ENCODE measurements around the gene CA5A.
A peak's percentile ranks its signal among the peaks of the same experiment; 100 is the strongest.
"Not testable (repeated sequence)": the region's sequence is repeated elsewhere in the genome, so short reads cannot be mapped to it uniquely, and the experiment has no call there.

The CA5A gene

DNA sequence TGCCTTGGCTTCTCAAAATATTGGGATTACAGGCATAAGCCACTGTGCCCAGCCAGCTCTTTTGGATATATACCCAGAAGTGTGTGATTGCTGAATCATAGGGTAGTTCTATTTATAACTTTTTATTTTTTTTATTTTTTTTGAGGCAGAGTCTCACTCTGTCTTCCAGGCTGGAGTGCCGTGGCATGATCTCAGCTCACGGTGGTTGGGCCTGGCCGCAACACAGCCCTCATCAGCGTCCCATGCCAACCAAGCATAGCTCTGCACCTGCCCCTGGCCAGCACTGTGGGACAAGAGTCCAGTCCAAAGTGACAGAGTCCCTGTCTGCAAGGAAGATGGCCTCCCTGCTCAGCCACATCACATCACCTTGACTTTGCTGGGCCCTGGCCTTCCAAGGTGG is 42.3 kb downstream of the CA5A start:
- DNase-seq (ENCODE audit: low spot score): not testable (repeated sequence)

GRCh38 chr16:87891764-87892163 is 44.6 kb downstream of the CA5A start:
- DNase-seq (ENCODE audit: low spot score): no peak

GRCh38 chr16:87889762-87890161 is 46.6 kb downstream of the CA5A start:
- peak; percentile 40 for DNase-seq (ENCODE audit: low spot score)

- not testable (repeated sequence) for DNase-seq (ENCODE audit: low spot score)
Observed at GRCh38 chr16:87888346-87888745, 48.0 kb downstream of the CA5A start.

DNA sequence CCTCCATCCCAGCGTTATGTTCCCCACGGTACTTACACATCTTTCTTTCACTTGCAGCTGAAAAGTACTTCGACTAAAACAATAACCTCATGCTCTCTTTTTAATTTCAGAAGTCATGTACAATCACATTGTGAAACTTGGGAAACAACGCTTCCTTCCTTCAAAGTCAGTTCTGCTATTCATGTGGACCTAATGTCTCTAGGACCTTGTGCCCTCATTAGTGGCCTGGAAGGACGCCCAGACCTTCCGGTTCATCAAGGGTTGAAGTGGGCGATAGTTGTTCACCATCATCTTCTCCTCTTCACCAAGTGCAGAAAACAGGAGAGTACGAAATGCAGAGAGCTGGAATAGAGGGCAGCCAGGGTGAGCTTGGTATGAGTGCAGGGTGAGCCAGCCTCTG is 48.4 kb downstream of the CA5A start:
- DNase-seq (ENCODE audit: low spot score): not testable (repeated sequence)

DNA sequence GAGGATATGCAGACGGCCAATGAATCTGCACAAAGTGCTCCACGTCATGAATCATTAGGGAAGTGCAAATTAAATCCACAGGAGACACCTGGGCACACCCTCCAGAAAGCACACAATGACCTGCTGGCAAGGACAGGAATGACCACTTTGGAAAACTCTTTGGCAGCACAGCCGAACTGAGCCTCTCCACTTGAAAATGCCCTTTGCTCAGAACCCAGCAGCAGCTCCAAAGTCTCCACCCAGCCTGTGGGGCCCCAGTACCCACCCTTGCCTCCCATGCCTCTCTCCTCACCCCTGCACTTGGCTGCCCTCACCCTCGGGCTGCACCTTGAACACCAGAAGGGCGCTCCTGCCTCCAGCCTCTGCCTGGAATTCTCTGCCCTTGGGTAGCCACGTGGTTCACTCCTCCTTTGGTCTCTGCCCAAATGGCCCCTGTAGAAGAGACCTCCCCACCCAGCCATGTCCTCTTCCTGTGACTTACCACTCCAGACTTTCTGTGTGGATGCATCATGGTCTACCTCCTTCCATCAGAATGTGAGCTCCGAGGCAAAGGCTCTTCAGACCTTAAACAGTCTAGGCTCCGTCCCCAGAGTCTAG is 50.9 kb downstream of the CA5A start:
- DNase-seq (ENCODE audit: low spot score): not testable (repeated sequence)

- DNase-seq (ENCODE audit: low spot score): no peak
Observed at GRCh38 chr16:87882436-87883019, 53.8 kb downstream of the CA5A start.

- no peak for DNase-seq (ENCODE audit: low spot score)
Observed at GRCh38 chr16:87881324-87882200, 54.8 kb downstream of the CA5A start.

DNA sequence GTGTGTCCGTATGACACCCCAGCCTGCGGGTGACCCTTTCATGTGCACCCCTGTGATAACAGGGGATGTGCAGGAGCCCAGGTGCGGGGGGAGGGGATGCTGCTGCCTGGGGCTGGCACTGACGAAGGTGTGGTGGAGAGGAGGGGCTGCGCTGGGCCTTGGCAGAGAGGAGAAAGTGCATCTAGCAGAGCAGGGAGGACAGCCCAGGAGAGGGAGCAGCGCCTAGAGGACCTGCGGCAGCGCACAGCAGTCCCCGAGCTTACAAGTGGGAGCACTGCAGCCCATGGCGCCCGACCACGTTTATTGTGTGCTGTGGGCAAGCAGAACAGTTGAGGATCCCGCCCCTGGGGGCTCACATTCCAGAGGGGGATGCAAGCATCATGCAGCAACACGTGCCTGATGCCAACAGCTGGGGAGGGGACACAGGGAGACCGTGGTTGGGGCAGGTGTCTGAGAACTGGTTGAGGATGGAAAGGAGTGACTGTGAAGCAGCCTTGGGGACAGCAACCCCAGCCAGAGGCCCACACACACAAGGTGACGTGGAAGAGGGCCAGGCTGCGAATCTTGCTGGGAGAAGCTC is 56.1 kb downstream of the CA5A start:
- no peak for DNase-seq (ENCODE audit: low spot score)

- not testable (repeated sequence) for DNase-seq (ENCODE audit: low spot score)
Observed at GRCh38 chr16:87879411-87880013, 56.8 kb downstream of the CA5A start.

- no peak for DNase-seq (ENCODE audit: low spot score)
Observed at GRCh38 chr16:87878704-87879103, 57.6 kb downstream of the CA5A start.

- no peak for DNase-seq (ENCODE audit: low spot score)
Observed at GRCh38 chr16:87877942-87878507, 58.3 kb downstream of the CA5A start.

- DNase-seq (ENCODE audit: low spot score): no peak
Observed at GRCh38 chr16:87874639-87875427, 61.5 kb downstream of the CA5A start.

- peak; percentile 23 for DNase-seq (ENCODE audit: low spot score)
Observed at GRCh38 chr16:87870418-87871291, 65.7 kb downstream of the CA5A start.

GRCh38 chr16:87869879-87870417 is 66.4 kb downstream of the CA5A start:
- DNase-seq (ENCODE audit: low spot score): not testable (repeated sequence)

- peak; percentile 90 for DNase-seq (ENCODE audit: low spot score)
Observed at GRCh38 chr16:87869061-87869878, 67.1 kb downstream of the CA5A start, which contains the start of gene SLC7A5. Gene SLC7A5 (minus strand): TSS chr16:87869507. CDS start chr16:87869422, 85 bp downstream.

GRCh38 chr16:87868254-87869029 is 67.9 kb downstream of the CA5A start:
- DNase-seq (ENCODE audit: low spot score): peak; percentile 52

All from hematopoietic multipotent progenitor cell treated with erythropoietin and hydrocortisone succinate and interleukin-3 and kit ligand, for 15 days (in vitro differentiated cells).